HEK293T (cell line): ENCODE data around the gene SMPD4.
"Not testable (repeated sequence)": the region's sequence is repeated elsewhere in the genome, so short reads cannot be mapped to it uniquely, and the experiment has no call there.

Experiments
- ELF4 ChIP-seq: fragments of 450-650 bp; IDR thresholded peaks from 2 replicates; pipeline ENCODE4 v1.6.1; 2017; ENCODE audit warnings: antibody characterized with exemption
- FOXK2 ChIP-seq: fragments of 450-650 bp; IDR thresholded peaks from 2 replicates; pipeline ENCODE4 v1.6.1; 2016; ENCODE audit warnings: mild to moderate bottlenecking
- FOXM1 ChIP-seq: fragments of 450-650 bp; IDR thresholded peaks from 2 replicates; pipeline ENCODE4 v1.6.1; 2017; ENCODE audit warnings: mild to moderate bottlenecking, borderline replicate concordance
- HDGF ChIP-seq: fragments of 450-650 bp; IDR thresholded peaks from 2 replicates; pipeline ENCODE4 v1.6.1; 2017; ENCODE audit warnings: antibody characterized with exemption, borderline replicate concordance
- NFRKB ChIP-seq: fragments of 450-650 bp; IDR thresholded peaks from 2 replicates; pipeline ENCODE4 v1.6.1; 2016; ENCODE audit warnings: mild to moderate bottlenecking, moderate library complexity
- SP1 ChIP-seq: fragments of 450-650 bp; IDR thresholded peaks from 2 replicates; pipeline ENCODE4 v1.6.1; 2017
- SUZ12 ChIP-seq: fragments of 450-650 bp; IDR thresholded peaks from 2 replicates; pipeline ENCODE4 v1.6.1; 2016; ENCODE audit warnings: mild to moderate bottlenecking
- ZNF384 ChIP-seq: fragments of 450-650 bp; IDR thresholded peaks from 2 replicates; pipeline ENCODE4 v1.6.1; 2016
- TF ChIP-seq, protein P1 (sequence below): fragments of 450-650 bp; IDR thresholded peaks from 2 replicates; pipeline ENCODE4 v1.6.1; 2016

DNA sequence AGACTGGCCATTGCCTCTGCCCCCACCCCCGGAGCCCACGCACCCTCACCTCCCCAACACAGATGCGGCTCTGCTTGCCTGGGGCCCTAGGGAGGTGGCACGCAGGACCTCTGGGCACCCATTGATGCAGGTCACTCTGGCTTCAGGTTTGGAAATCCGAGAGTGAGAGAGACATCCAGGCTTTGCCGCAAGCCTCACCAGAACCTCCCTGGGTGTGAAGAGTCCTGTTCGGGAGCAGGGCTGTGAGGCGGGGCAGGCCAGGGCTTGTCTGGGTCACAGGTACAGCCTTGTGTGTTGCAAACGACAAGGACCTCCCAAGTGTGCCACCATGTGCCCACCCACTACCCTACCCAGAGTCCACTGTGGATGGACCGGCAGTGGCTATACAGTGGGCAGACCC is 44.9 kb downstream of the SMPD4 start:
- TF ChIP-seq, protein P1, sequence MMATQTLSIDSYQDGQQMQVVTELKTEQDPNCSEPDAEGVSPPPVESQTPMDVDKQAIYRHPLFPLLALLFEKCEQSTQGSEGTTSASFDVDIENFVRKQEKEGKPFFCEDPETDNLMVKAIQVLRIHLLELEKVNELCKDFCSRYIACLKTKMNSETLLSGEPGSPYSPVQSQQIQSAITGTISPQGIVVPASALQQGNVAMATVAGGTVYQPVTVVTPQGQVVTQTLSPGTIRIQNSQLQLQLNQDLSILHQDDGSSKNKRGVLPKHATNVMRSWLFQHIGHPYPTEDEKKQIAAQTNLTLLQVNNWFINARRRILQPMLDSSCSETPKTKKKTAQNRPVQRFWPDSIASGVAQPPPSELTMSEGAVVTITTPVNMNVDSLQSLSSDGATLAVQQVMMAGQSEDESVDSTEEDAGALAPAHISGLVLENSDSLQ: not testable (repeated sequence)
- TF ChIP-seq FOXK2, SP1, NFRKB, FOXM1, ZNF384, HDGF, ELF4, SUZ12: not testable (repeated sequence)
